ENCODE results near the gene LCOR. TPM values are rescaled to one million over a fixed set of nuclear protein-coding genes. Genes with fewer than 3 reads are reported as not detected.

The LCOR gene
- total RNA-seq, 1 donor from 2014 or later = 31.3 TPM

DNA sequence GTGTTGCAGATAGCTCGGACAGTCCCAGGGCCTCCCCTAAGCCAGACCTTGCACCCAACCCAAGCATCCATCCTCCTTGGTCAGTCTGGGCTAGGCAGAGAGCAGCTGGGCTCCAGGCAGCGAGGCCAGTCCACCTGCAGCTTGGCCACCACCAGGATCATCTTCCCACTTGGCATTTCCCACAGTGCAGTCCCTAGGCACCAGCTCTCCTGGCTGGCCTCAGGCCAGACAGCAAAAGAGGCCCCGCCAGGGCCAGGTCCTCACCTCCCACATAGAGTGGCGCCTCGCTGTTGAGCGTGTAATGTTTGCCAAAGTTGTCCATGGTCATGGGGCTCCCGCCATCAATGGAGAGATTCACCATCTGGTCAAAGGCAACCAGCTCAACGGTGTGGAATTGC lies 171.7 kb downstream of the LCOR start:
- Histone ChIP-seq H3K4me3 (ENCODE audit: low read length in 3 of 3) (no peak overlapping the region), H3K36me3 (ENCODE audit: control insufficient read depth in 3 of 3, insufficient read depth in 3 of 3, low read length in 3 of 3) (no peaks in the 10 kb centered on the region)

GRCh38 chr10:97004591-97004990 lies 172.5 kb downstream of the LCOR start:
- no peak overlapping the region for H3K4me3 ChIP-seq (ENCODE audit: low read length in 3 of 3)
- H3K4me1 ChIP-seq (ENCODE audit: control insufficient read depth in 3 of 3, insufficient read depth in 3 of 3, low read length in 3 of 3) = no peaks in the 10 kb centered on the region
- H3K9me3 ChIP-seq (ENCODE audit: control insufficient read depth in 3 of 3, low read length in 3 of 3) = no peaks in the 10 kb centered on the region
- no peak overlapping the region for H3K27ac ChIP-seq (ENCODE audit: low read depth, low read length)
- H3K27me3 ChIP-seq (ENCODE audit: control insufficient read depth in 3 of 3, insufficient read depth in 3 of 3, low read length in 3 of 3) = no peaks in the 10 kb centered on the region
- H3K9ac ChIP-seq (ENCODE audit: low read depth in 1 of 3, low read length in 3 of 3) = no peak overlapping the region
- no peaks in the 10 kb centered on the region for H3K36me3 ChIP-seq (ENCODE audit: control insufficient read depth in 3 of 3, insufficient read depth in 3 of 3, low read length in 3 of 3)

More for the DNA sequence above, 171.7 kb downstream of the LCOR start:
- H3K9me3 ChIP-seq (ENCODE audit: control insufficient read depth in 3 of 3, low read length in 3 of 3) = no peaks in the 10 kb centered on the region
- peaks cover 0 to under 1% (median 0%) of the 10 kb centered on the region in 3 donors for H3K4me1 ChIP-seq (ENCODE audit: control insufficient read depth in 3 of 3, insufficient read depth in 3 of 3, low read length in 3 of 3)
- H3K9ac ChIP-seq (ENCODE audit: low read depth in 1 of 3, low read length in 3 of 3) = no peak overlapping the region
- no peaks in the 10 kb centered on the region for H3K27me3 ChIP-seq (ENCODE audit: control insufficient read depth in 3 of 3, insufficient read depth in 3 of 3, low read length in 3 of 3)
- H3K27ac ChIP-seq (ENCODE audit: low read depth, low read length) = no peak overlapping the region

GRCh38 chr10:97005349-97005748 lies 173.3 kb downstream of the LCOR start:
- no peaks in the 10 kb centered on the region for H3K4me1 ChIP-seq (ENCODE audit: control insufficient read depth in 3 of 3, insufficient read depth in 3 of 3, low read length in 3 of 3)
- H3K9me3 ChIP-seq (ENCODE audit: control insufficient read depth in 3 of 3, low read length in 3 of 3) = no peaks in the 10 kb centered on the region
- H3K27ac ChIP-seq (ENCODE audit: low read depth, low read length) = no peak overlapping the region
- H3K36me3 ChIP-seq (ENCODE audit: control insufficient read depth in 3 of 3, insufficient read depth in 3 of 3, low read length in 3 of 3) = no peaks in the 10 kb centered on the region
- no peak overlapping the region for H3K9ac ChIP-seq (ENCODE audit: low read depth in 1 of 3, low read length in 3 of 3)
- no peaks in the 10 kb centered on the region for H3K27me3 ChIP-seq (ENCODE audit: control insufficient read depth in 3 of 3, insufficient read depth in 3 of 3, low read length in 3 of 3)
- H3K4me3 ChIP-seq (ENCODE audit: low read length in 3 of 3) = no peak overlapping the region

DNA sequence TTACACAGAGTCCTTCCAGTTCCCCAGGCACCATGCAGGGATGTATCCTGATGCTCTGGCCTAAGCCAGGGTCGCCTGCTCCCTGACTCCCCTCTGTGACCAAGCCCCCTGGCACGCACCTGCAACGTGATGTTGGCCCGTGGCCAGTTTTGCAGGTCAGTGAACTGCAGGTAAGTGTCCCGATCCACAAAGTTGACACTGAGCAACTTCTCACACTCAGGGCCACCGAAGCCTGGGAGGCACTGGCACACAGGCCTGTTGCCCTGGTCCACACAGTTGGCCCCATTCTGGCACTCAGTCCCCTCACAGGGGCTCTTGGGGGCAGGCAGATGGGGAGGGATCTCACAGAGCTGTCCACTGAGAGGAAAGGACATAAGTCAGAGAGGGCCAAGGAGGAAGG lies 174.3 kb downstream of the LCOR start:
- no peaks in the 10 kb centered on the region for H3K27me3 ChIP-seq (ENCODE audit: control insufficient read depth in 3 of 3, insufficient read depth in 3 of 3, low read length in 3 of 3)
- H3K4me3 ChIP-seq (ENCODE audit: low read length in 3 of 3) = no peak overlapping the region
- H3K9ac ChIP-seq (ENCODE audit: low read depth in 1 of 3, low read length in 3 of 3) = no peak overlapping the region
- no peaks in the 10 kb centered on the region for H3K36me3 ChIP-seq (ENCODE audit: control insufficient read depth in 3 of 3, insufficient read depth in 3 of 3, low read length in 3 of 3)
- H3K9me3 ChIP-seq (ENCODE audit: control insufficient read depth in 3 of 3, low read length in 3 of 3) = no peaks in the 10 kb centered on the region
- no peak overlapping the region for H3K27ac ChIP-seq (ENCODE audit: low read depth, low read length)
- no peaks in the 10 kb centered on the region for H3K4me1 ChIP-seq (ENCODE audit: control insufficient read depth in 3 of 3, insufficient read depth in 3 of 3, low read length in 3 of 3)

- Histone ChIP-seq H3K9ac (ENCODE audit: low read depth in 1 of 3, low read length in 3 of 3) (no peak overlapping the region), H3K9me3 (ENCODE audit: control insufficient read depth in 3 of 3, low read length in 3 of 3) (no peaks in the 10 kb centered on the region), H3K27ac (ENCODE audit: low read depth, low read length) (no peak overlapping the region), H3K4me3 (ENCODE audit: low read length in 3 of 3) (no peak overlapping the region), H3K4me1 (ENCODE audit: control insufficient read depth in 3 of 3, insufficient read depth in 3 of 3, low read length in 3 of 3) (no peaks in the 10 kb centered on the region), H3K27me3 (ENCODE audit: control insufficient read depth in 3 of 3, insufficient read depth in 3 of 3, low read length in 3 of 3) (no peaks in the 10 kb centered on the region), H3K36me3 (ENCODE audit: control insufficient read depth in 3 of 3, insufficient read depth in 3 of 3, low read length in 3 of 3) (no peaks in the 10 kb centered on the region)
Observed at GRCh38 chr10:97007417-97007816, 175.3 kb downstream of the LCOR start.

- Histone ChIP-seq H3K9me3 (ENCODE audit: control insufficient read depth in 3 of 3, low read length in 3 of 3) (no peaks in the 10 kb centered on the region), H3K27ac (ENCODE audit: low read depth, low read length) (no peak overlapping the region), H3K27me3 (ENCODE audit: control insufficient read depth in 3 of 3, insufficient read depth in 3 of 3, low read length in 3 of 3) (no peaks in the 10 kb centered on the region), H3K4me3 (ENCODE audit: low read length in 3 of 3) (no peak overlapping the region), H3K36me3 (ENCODE audit: control insufficient read depth in 3 of 3, insufficient read depth in 3 of 3, low read length in 3 of 3) (no peaks in the 10 kb centered on the region), H3K4me1 (ENCODE audit: control insufficient read depth in 3 of 3, insufficient read depth in 3 of 3, low read length in 3 of 3) (peaks cover 6 to 17% (median 11%) of the 10 kb centered on the region in 3 donors), H3K9ac (ENCODE audit: low read depth in 1 of 3, low read length in 3 of 3) (no peak overlapping the region)
Observed at GRCh38 chr10:97010695-97011206, 178.7 kb downstream of the LCOR start.

DNA sequence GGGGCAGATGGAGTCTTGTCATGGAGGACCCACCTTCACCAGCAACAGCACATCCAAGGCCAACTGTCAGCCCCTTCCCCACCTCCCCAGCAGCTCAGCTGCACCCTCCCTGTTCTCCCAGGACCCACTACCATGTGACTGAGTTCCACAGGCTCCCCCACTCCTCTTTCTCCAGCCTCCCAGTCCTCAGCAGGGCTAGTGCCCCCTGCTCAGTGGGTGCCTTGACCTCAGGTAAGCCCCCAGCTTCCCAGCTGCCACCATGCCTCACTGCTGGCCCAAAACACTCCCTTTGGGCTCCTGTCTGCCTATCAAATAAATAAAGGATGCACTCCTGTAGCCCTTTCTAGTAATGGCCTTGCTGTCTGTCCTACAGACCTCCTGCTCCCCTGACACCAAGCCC lies 179.3 kb downstream of the LCOR start:
- no peaks in the 10 kb centered on the region for H3K9me3 ChIP-seq (ENCODE audit: control insufficient read depth in 3 of 3, low read length in 3 of 3)
- no peaks in the 10 kb centered on the region for H3K36me3 ChIP-seq (ENCODE audit: control insufficient read depth in 3 of 3, insufficient read depth in 3 of 3, low read length in 3 of 3)

DNA sequence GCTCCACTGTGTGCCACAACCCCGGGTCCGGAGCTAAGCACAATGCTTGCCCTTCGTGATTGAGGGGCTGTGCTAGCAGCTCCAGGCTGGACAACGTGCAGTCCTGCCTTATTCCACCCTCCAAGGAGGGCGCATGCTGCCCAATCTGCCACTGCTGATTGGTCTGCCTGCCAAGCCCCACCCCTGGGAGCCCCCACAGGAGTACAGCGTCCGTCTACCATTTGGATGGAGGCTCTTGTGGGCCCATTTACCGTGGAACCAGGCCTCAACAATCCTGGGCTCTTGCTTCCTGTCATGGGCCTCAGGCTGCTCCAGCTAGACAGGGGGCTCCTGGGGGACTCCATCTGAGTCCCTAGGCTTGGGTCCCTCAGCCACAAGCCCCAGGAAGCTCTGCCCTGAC lies 180.4 kb downstream of the LCOR start:
- H3K9me3 ChIP-seq (ENCODE audit: control insufficient read depth in 3 of 3, low read length in 3 of 3) = no peaks in the 10 kb centered on the region
- no peak overlapping the region for H3K4me3 ChIP-seq (ENCODE audit: low read length in 3 of 3)
- no peak overlapping the region for H3K27ac ChIP-seq (ENCODE audit: low read depth, low read length)
- peaks cover 6 to 17% (median 11%) of the 10 kb centered on the region in 3 donors for H3K4me1 ChIP-seq (ENCODE audit: control insufficient read depth in 3 of 3, insufficient read depth in 3 of 3, low read length in 3 of 3)
- H3K9ac ChIP-seq (ENCODE audit: low read depth in 1 of 3, low read length in 3 of 3) = no peak overlapping the region
- H3K27me3 ChIP-seq (ENCODE audit: control insufficient read depth in 3 of 3, insufficient read depth in 3 of 3, low read length in 3 of 3) = no peaks in the 10 kb centered on the region
- no peaks in the 10 kb centered on the region for H3K36me3 ChIP-seq (ENCODE audit: control insufficient read depth in 3 of 3, insufficient read depth in 3 of 3, low read length in 3 of 3)

More for the DNA sequence above, 179.3 kb downstream of the LCOR start:
- Histone ChIP-seq H3K4me3 (ENCODE audit: low read length in 3 of 3) (no peak overlapping the region), H3K9ac (ENCODE audit: low read depth in 1 of 3, low read length in 3 of 3) (no peak overlapping the region), H3K27me3 (ENCODE audit: control insufficient read depth in 3 of 3, insufficient read depth in 3 of 3, low read length in 3 of 3) (no peaks in the 10 kb centered on the region), H3K4me1 (ENCODE audit: control insufficient read depth in 3 of 3, insufficient read depth in 3 of 3, low read length in 3 of 3) (peaks cover 6 to 17% (median 11%) of the 10 kb centered on the region in 3 donors), H3K27ac (ENCODE audit: low read depth, low read length) (no peak overlapping the region)

DNA sequence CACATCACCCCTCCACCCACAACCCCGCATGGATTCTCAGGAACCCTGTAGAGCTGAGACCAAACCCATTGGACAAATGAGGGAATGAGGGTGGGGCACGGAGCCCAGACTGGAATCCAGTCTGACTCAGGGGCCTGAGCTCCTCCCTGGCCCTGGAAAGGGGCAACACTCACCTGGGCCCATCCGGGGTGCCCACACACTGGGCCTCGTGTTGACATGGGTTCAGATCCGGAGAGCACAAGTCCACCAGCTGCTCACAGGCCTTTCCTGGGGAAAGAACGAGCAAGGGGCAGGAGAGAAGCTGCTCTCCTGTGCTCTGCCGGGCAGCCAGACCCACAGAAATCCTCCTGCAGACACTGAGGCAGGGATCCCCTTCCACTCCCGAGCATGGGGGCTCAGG lies 181.5 kb downstream of the LCOR start:
- Histone ChIP-seq H3K27me3 (ENCODE audit: control insufficient read depth in 3 of 3, insufficient read depth in 3 of 3, low read length in 3 of 3) (no peaks in the 10 kb centered on the region), H3K9me3 (ENCODE audit: control insufficient read depth in 3 of 3, low read length in 3 of 3) (no peaks in the 10 kb centered on the region), H3K4me1 (ENCODE audit: control insufficient read depth in 3 of 3, insufficient read depth in 3 of 3, low read length in 3 of 3) (peaks cover 6 to 19% (median 11%) of the 10 kb centered on the region in 3 donors), H3K36me3 (ENCODE audit: control insufficient read depth in 3 of 3, insufficient read depth in 3 of 3, low read length in 3 of 3) (no peaks in the 10 kb centered on the region), H3K4me3 (ENCODE audit: low read length in 3 of 3) (no peak overlapping the region), H3K9ac (ENCODE audit: low read depth in 1 of 3, low read length in 3 of 3) (no peak overlapping the region), H3K27ac (ENCODE audit: low read depth, low read length) (no peak overlapping the region)

DNA sequence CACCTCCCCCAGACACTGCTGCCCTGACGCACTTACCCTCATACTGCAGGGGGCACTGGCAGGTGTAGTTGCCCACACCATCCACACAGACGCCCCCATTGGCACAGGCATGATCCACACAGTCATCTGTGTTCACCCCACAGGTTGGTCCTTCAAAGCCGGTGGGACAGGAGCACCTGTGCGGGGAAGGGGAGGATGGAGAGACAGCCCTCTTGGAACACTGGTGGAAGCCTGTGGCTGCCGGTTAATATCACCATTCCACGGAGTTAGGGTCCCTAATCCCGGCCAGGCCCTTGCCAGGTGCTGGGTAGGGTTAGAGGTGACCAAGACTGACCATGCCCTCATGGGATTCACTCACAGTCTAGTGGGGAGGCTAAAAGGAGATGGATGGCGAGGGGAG lies 181.9 kb downstream of the LCOR start:
- Histone ChIP-seq H3K4me3 (ENCODE audit: low read length in 3 of 3) (no peak overlapping the region), H3K27ac (ENCODE audit: low read depth, low read length) (no peak overlapping the region), H3K36me3 (ENCODE audit: control insufficient read depth in 3 of 3, insufficient read depth in 3 of 3, low read length in 3 of 3) (no peaks in the 10 kb centered on the region), H3K9ac (ENCODE audit: low read depth in 1 of 3, low read length in 3 of 3) (no peak overlapping the region), H3K27me3 (ENCODE audit: control insufficient read depth in 3 of 3, insufficient read depth in 3 of 3, low read length in 3 of 3) (no peaks in the 10 kb centered on the region), H3K9me3 (ENCODE audit: control insufficient read depth in 3 of 3, low read length in 3 of 3) (no peaks in the 10 kb centered on the region), H3K4me1 (ENCODE audit: control insufficient read depth in 3 of 3, insufficient read depth in 3 of 3, low read length in 3 of 3) (peaks cover 6 to 22% (median 11%) of the 10 kb centered on the region in 3 donors)

Data from skeletal muscle tissue (tissue), 4 donors.